ENCODE results near the gene XYLT1.

- TF ChIP-seq RNF2 (IDR thresholded peaks at IDR 0.05; ENCODE audit: borderline replicate concordance, low read depth, low read length, missing control alignments, poor library complexity, severe bottlenecking): no peak
- TF ChIP-seq BCL11A (IDR thresholded peaks at IDR 0.05; ENCODE audit: low read depth in 2 of 2, low read length in 2 of 2): no peak
- TF ChIP-seq USF2 (IDR thresholded peaks at IDR 0.05; ENCODE audit: low read length): no peak
- no peak for TF ChIP-seq CTCF (IDR thresholded peaks at IDR 0.05; ENCODE audit: control extremely low read depth in 1 of 3, insufficient read depth in 1 of 3, low read depth in 1 of 3, low read length in 3 of 3)
- no peak for TF ChIP-seq POLR2AphosphoS5 (IDR thresholded peaks at IDR 0.05; ENCODE audit: low read depth, low read length)
- no peak for TF ChIP-seq JUND (IDR thresholded peaks at IDR 0.05; ENCODE audit: low read length)
- no peak for TF ChIP-seq MAFK (IDR thresholded peaks at IDR 0.05; ENCODE audit: low read depth, low read length)
- no peak for TF ChIP-seq POLR2A (IDR thresholded peaks at IDR 0.05; ENCODE audit: control extremely low read depth in 1 of 2, low read depth in 2 of 2, low read length in 2 of 2)
- no peak for TF ChIP-seq ZNF274 (IDR thresholded peaks at IDR 0.05; ENCODE audit: borderline replicate concordance, extremely low read depth, low read length)
Observed at GRCh38 chr16:17323171-17323570, 147.6 kb downstream of the XYLT1 start.

Data from H1 (cell line).